Measurements from ENCODE around the gene GALNT1.

GRCh38 chr18:35597758-35598157 lies 16.2 kb downstream of the GALNT1 start:
- TF ChIP-seq POLR2A (IDR thresholded peaks at IDR 0.05; ENCODE audit: low read depth, low read length) (no peak), POLR2AphosphoS5 (IDR thresholded peaks at IDR 0.05; ENCODE audit: low read depth, low read length) (no peak)

Measured in GM12891 (cell line).